Breast epithelium (tissue), 3 donors: ENCODE data around the gene PTPRG.

Source experiments
- CTCF ChIP-seq, 3 donors: fragments of 450-650 bp; IDR thresholded peaks; one replicate each; pipeline ENCODE4 v1.5.1; 2016 to 2017; ENCODE audit warnings: antibody characterized with exemption in 3 of 3, mild to moderate bottlenecking in 3 of 3, moderate library complexity in 3 of 3
- POLR2AphosphoS5 ChIP-seq, 3 donors: sonication (generic); formaldehyde crosslinking; IDR thresholded peaks; one replicate each; pipeline ENCODE4 v1.6.1; 2017; ENCODE audit warnings: antibody characterized with exemption in 3 of 3

- no peak for TF ChIP-seq CTCF (IDR thresholded peaks at IDR 0.05)
- no peak for TF ChIP-seq POLR2AphosphoS5 (IDR thresholded peaks at IDR 0.05)
Observed at GRCh38 chr3:61892891-61893290, 331.5 kb downstream of the PTPRG start.
